Measurements from ENCODE around the gene SMARCC1.

DNA sequence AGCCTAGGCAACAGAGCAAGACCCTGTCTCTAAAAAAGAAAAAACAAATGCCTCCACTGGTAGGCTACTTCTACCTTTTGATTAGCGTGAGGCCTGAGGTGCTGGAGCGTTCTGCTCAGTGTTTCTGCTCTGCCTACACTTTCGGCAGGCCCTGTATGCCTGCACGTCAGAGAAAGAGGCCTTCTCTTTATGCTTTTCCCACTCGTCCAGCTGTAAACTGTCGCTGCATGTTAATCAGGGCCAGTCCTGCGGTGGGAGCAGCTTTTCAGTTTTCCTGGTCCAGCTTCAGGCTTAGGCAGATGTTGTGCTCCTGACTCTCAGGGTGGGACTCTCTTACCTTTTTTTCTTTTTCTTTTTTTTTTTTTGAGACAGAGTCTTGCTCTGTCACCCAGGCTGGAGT is 228.3 kb downstream of the SMARCC1 start:
- TF ChIP-seq POLR2A (IDR thresholded peaks at IDR 0.05), result no peak
- TF ChIP-seq, protein P1, sequence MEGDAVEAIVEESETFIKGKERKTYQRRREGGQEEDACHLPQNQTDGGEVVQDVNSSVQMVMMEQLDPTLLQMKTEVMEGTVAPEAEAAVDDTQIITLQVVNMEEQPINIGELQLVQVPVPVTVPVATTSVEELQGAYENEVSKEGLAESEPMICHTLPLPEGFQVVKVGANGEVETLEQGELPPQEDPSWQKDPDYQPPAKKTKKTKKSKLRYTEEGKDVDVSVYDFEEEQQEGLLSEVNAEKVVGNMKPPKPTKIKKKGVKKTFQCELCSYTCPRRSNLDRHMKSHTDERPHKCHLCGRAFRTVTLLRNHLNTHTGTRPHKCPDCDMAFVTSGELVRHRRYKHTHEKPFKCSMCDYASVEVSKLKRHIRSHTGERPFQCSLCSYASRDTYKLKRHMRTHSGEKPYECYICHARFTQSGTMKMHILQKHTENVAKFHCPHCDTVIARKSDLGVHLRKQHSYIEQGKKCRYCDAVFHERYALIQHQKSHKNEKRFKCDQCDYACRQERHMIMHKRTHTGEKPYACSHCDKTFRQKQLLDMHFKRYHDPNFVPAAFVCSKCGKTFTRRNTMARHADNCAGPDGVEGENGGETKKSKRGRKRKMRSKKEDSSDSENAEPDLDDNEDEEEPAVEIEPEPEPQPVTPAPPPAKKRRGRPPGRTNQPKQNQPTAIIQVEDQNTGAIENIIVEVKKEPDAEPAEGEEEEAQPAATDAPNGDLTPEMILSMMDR (IDR thresholded peaks at IDR 0.05), result no peak
